ENCODE data around the gene TIMMDC1. TPM values are rescaled to one million over a fixed set of nuclear protein-coding genes. Genes with fewer than 3 reads are reported as not detected.

The TIMMDC1 gene
- total RNA-seq, 5 donors from 2014 or later (not counting 1 experiment from before 2014, with no cell fraction given), result 35.9 to 74.3 (median 68.0) TPM

GRCh38 chr3:119571688-119572087 lies 73.3 kb downstream of the TIMMDC1 start:
- 90% methylated on average over 5 of the region's 5 CpGs for WGBS (ENCODE audit: insufficient coverage)
- Histone ChIP-seq H3K27me3 (replicated peaks in 1 of 2; ENCODE audit: control insufficient read depth in 2 of 2, extremely low read depth in 1 of 2, insufficient read depth in 2 of 2, low read length in 1 of 2) (peaks cover 0 to 4% of the 10 kb centered on the region in 2 experiments), H3K9me3 (no peaks in the 10 kb centered on the region), H3K4me1 (ENCODE audit: control insufficient read depth in 1 of 2, extremely low read depth in 1 of 2, insufficient read depth in 2 of 2, low read length in 2 of 2) (no peaks in the 10 kb centered on the region), H3K4me3 (ENCODE audit: control insufficient read depth in 1 of 2, extremely low read depth in 1 of 2, low read length in 1 of 2) (no peak overlapping the region), H3K27ac (ENCODE audit: low read length) (no peak overlapping the region), H3K36me3 (ENCODE audit: control insufficient read depth in 2 of 2, extremely low read depth in 1 of 2, insufficient read depth in 1 of 2, low read length in 1 of 2) (no peaks in the 10 kb centered on the region)
- DNase-seq (no peak), ATAC-seq (replicated peaks in 1 of 4) (no peak)
- Mint-ChIP-seq H3K27ac (no peak overlapping the region), H3K36me3 (no peaks in the 10 kb centered on the region), H3K4me3 (no peak overlapping the region), H3K4me1 (no peaks in the 10 kb centered on the region), H3K27me3 (peaks cover 14 to 16% of the 10 kb centered on the region in 2 donors), H3K9me3 (no peaks in the 10 kb centered on the region)
- ChIA-PET POLR2A (no interaction called here), CTCF (no interaction called here)

Other genes with a start within 250 kb of the TIMMDC1 start
- 1 to 10 TPM; 2.7 to 5.1 (median 3.4) TPM for gene ARHGAP31, start 204.2 kb upstream of the TIMMDC1 start, total RNA-seq
- gene TMEM39A, start 34.9 kb upstream of the TIMMDC1 start, total RNA-seq, result 10 to 100 TPM; 35.4 to 59.5 (median 38.7) TPM
- gene POGLUT1, start 29.6 kb upstream of the TIMMDC1 start, total RNA-seq, result 10 to 100 TPM; 28.2 to 43.6 (median 36.4) TPM
- 1 to 10 TPM; 1.3 to 3.5 (median 2.0) TPM for gene CD80, start 61.1 kb downstream of the TIMMDC1 start, total RNA-seq
- 1 to 10 TPM in 4 of 5 donors, under 1 TPM in 1; 0.43 to 3.6 (median 1.5) TPM for gene ADPRH, start 80.9 kb downstream of the TIMMDC1 start, total RNA-seq
- not detected for gene PLA1A, start 99.3 kb downstream of the TIMMDC1 start, total RNA-seq
- gene POPDC2, start 162.0 kb downstream of the TIMMDC1 start, total RNA-seq, result 1 to 10 TPM; 3.6 to 4.8 (median 4.2) TPM
- gene COX17, start 178.9 kb downstream of the TIMMDC1 start, total RNA-seq, result 10 to 100 TPM; 20.5 to 33.1 (median 30.6) TPM
- 1 to 10 TPM in 1 of 5 donors, under 1 TPM in 3, not detected in 1; 0.14 to 1.2 (median 0.40) TPM for gene CFAP91, start 204.5 kb downstream of the TIMMDC1 start, total RNA-seq